ENCODE measurements around the gene GNA14. TPM values are rescaled to one million over a fixed set of nuclear protein-coding genes. Genes with fewer than 3 reads are reported as not detected.
A peak's percentile ranks its signal among the peaks of the same experiment; 100 is the strongest.

GNA14 gene
- total RNA-seq, 1 donor from 2014 or later: 11.0 TPM

DNA sequence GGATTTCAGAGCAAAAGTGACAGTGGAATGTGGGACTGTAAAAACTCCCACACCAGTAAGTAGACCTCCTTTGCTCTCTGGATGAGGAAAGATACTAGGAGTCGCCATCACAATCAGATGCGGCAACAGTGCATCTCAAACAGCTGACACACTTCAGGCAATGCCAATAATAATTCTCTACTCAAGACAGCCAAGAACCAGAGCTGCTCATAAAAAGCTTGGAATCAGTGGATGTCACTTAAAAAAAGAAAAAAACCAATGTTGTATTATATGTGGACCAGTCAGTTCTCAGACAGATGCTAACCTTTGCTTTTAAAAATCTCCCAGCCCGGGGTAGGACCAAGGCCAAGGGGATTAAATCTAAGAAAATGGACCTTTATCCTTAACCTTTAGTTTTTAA is 185.0 kb downstream of the GNA14 start:
- Histone ChIP-seq H3K36me3 (no peaks in the 10 kb centered on the region), H3K27me3 (no peaks in the 10 kb centered on the region), H3K27ac (peak overlapping the region; percentile 27), H3K4me3 (no peak overlapping the region), H3K4me1 (peaks cover 5% of the 10 kb centered on the region), H3K9me3 (no peaks in the 10 kb centered on the region)
- TF ChIP-seq, protein P1, sequence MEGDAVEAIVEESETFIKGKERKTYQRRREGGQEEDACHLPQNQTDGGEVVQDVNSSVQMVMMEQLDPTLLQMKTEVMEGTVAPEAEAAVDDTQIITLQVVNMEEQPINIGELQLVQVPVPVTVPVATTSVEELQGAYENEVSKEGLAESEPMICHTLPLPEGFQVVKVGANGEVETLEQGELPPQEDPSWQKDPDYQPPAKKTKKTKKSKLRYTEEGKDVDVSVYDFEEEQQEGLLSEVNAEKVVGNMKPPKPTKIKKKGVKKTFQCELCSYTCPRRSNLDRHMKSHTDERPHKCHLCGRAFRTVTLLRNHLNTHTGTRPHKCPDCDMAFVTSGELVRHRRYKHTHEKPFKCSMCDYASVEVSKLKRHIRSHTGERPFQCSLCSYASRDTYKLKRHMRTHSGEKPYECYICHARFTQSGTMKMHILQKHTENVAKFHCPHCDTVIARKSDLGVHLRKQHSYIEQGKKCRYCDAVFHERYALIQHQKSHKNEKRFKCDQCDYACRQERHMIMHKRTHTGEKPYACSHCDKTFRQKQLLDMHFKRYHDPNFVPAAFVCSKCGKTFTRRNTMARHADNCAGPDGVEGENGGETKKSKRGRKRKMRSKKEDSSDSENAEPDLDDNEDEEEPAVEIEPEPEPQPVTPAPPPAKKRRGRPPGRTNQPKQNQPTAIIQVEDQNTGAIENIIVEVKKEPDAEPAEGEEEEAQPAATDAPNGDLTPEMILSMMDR (IDR thresholded peaks at IDR 0.05): no peak
- TF ChIP-seq POLR2AphosphoS5 (IDR thresholded peaks at IDR 0.05; ENCODE audit: insufficient read depth in 1 of 2, low read depth in 1 of 2): peak in 1 of 2 donors; percentile 8
- intact Hi-C loops (cut with DNase I): no loop called here
- no peak for DNase-seq (ENCODE audit: extremely low spot score in 2 of 2)

DNA sequence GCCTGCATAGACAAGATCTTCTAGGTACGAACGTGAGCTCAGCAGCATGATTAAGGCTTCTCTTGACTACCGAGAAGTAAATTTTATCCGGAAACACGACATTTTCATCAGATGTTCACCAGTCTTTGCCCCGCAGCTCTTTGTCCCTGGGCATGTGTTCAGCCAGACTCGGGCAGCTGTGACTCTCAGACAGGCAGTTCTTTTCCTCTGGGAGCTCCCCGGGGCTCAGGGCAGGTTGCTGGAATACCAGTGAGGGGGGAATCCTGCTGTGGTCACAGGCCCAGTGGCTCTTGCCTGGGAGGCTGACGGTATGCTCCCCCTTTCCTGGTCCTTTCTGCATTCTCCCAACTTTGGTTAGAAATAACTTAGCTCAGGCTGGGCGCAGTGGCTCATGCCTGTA is 186.1 kb downstream of the GNA14 start:
- DNase-seq (ENCODE audit: extremely low spot score in 2 of 2): peak in 1 of 2 donors; percentile 85
- Histone ChIP-seq H3K36me3 (no peaks in the 10 kb centered on the region), H3K27ac (no peak overlapping the region), H3K9me3 (no peaks in the 10 kb centered on the region), H3K27me3 (no peaks in the 10 kb centered on the region), H3K4me1 (peaks cover 5% of the 10 kb centered on the region), H3K4me3 (no peak overlapping the region)
- no peak for TF ChIP-seq POLR2A (IDR thresholded peaks at IDR 0.05)
- TF ChIP-seq POLR2AphosphoS5 (IDR thresholded peaks at IDR 0.05; ENCODE audit: insufficient read depth in 1 of 2, low read depth in 1 of 2): no peak
- TF ChIP-seq, protein P1 (IDR thresholded peaks at IDR 0.05): no peak
- intact Hi-C loops (cut with DNase I): no loop called here

DNA sequence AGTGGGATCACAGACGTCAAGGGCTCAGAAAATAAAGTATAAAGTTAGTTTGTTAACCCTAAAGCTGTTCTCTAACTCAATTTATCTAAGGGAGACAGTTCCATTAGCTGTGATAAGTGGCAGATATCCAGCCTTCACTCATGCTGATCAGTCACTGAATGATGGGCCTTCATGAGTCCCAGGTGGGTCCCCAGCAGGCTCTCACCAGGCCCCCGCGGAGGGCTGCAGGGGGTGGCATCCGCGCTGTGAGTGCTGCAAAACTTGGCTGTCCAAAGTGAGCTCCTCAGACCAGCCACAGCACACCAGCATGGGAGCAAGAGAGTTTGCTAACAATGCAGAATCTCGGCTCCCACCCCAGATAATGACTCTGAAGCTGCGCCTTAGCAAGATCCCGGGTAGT is 187.2 kb downstream of the GNA14 start:
- Histone ChIP-seq H3K4me1 (peaks cover 5% of the 10 kb centered on the region), H3K9me3 (no peaks in the 10 kb centered on the region), H3K27ac (no peak overlapping the region), H3K4me3 (no peak overlapping the region), H3K27me3 (no peaks in the 10 kb centered on the region), H3K36me3 (no peaks in the 10 kb centered on the region)
- peak in 1 of 2 donors; percentile 78 for DNase-seq (ENCODE audit: extremely low spot score in 2 of 2)
- intact Hi-C loops (cut with DNase I): no loop called here
- TF ChIP-seq POLR2A (IDR thresholded peaks at IDR 0.05): no peak
- TF ChIP-seq POLR2AphosphoS5 (IDR thresholded peaks at IDR 0.05; ENCODE audit: insufficient read depth in 1 of 2, low read depth in 1 of 2): no peak
- TF ChIP-seq, protein P1 (IDR thresholded peaks at IDR 0.05): no peak

DNA sequence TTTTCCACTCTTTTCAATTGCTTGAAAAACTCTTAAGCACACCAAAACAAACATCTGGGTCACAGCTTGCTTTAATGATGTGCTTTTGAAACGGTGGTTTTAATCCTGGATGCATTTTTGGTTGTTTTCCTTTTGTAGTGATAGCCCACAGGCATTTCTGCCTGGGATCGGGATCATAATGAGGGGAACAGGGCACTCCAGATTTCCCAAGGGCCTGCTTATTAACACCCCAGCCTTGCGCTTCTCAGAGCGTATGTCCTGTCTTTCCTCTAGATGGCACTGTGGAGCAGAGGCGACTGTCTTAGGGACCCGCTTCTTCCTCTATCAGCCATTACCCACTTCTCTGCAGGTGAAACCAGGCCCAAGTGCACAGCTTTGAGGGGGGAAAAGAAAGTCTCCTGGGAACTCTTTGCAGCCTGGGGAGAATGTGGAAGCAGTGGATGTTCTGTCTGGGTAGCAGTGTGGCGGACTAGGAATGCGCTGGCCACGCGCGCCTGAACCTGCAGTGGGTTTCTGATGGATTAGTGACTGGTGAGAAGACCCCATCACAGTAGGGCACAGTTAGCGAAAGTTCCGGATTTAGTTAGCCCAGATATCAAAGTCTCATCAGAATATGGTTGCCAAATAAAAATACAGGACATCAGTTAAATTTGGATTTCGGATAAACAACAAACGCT is 190.1 kb downstream of the GNA14 start:
- no peak overlapping the region for H3K27ac ChIP-seq

More for the DNA sequence above, 190.1 kb downstream of the GNA14 start:
- Histone ChIP-seq H3K4me3 (no peak overlapping the region), H3K27me3 (no peaks in the 10 kb centered on the region), H3K36me3 (no peaks in the 10 kb centered on the region), H3K4me1 (peaks cover 5% of the 10 kb centered on the region), H3K9me3 (no peaks in the 10 kb centered on the region)
- no peak for DNase-seq (ENCODE audit: extremely low spot score in 2 of 2)
- TF ChIP-seq POLR2A (IDR thresholded peaks at IDR 0.05): no peak
- TF ChIP-seq POLR2AphosphoS5 (IDR thresholded peaks at IDR 0.05; ENCODE audit: insufficient read depth in 1 of 2, low read depth in 1 of 2): no peak
- TF ChIP-seq, protein P1 (IDR thresholded peaks at IDR 0.05): peak; percentile 31 to 73 (median 66)
- intact Hi-C loops (cut with DNase I): no loop called here
